GM18909 (cell line): ENCODE results near the gene PVALB.

Source experiments
- ATAC-seq: cut with Tn5 transposase; IDR thresholded peaks from one replicate; pipeline ENCODE4 v1.9.1; 2021; ENCODE audit warnings: mild to moderate bottlenecking; ENCODE audit not compliant: unreplicated experiment, poor library complexity

PVALB gene

DNA sequence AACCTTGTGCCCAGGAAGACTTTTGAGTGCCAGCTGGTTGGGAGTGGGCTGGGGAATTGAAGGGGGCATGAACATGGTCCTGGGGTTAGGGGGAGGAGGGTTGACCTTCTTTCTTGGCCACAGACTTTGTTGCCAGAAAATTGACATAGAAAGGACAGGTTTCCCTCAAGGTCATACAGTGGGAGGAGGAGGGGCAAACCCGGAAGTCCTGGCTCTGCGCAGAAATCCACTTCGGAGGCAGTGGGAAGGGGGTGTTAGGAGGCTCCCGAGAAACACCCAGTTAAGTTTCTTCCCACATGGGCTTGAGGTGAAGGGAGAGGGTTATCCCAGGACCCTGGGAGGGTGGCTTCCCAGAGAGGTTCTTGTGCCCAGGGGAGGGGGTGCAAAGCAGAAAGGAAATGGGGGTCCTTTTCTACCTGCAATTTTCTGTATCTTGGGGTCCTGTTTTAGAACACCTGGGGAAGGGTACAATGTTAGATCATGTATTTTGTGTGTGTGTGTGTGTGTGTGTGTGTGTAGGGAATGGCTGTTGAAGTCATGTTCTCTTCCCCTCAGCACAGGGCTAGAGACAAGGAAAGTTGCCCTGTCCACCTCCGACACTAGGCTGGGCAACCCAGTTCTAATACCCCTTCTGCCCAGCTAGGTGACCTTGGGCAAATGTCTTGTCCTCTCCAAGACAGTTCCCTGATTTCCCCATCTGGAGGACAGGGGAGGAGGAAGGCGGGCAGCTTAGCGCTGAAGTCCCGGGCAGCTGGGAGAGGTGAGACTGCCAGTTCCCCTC is 1.1 kb downstream of the PVALB start:
- no peak for ATAC-seq

DNA sequence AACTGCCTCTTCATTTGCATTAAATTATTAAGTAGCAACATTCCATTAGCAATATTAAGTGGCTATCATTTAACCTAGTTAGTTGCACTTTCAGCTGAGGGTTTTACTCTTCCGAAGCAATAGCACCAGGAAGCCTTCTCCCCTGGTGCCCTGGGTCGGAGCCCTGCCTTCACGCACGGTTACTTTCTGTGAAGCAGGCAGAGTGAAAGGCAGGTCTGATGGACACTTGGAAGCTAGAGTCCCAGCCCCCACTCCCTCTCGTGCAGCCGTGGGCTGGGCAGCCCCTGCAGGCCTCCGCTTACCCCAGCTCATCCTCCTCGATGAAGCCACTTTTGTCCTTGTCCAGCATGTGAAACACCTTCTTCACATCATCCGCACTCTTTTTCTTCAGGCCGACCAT is 2.0 kb downstream of the PVALB start:
- ATAC-seq = no peak

DNA sequence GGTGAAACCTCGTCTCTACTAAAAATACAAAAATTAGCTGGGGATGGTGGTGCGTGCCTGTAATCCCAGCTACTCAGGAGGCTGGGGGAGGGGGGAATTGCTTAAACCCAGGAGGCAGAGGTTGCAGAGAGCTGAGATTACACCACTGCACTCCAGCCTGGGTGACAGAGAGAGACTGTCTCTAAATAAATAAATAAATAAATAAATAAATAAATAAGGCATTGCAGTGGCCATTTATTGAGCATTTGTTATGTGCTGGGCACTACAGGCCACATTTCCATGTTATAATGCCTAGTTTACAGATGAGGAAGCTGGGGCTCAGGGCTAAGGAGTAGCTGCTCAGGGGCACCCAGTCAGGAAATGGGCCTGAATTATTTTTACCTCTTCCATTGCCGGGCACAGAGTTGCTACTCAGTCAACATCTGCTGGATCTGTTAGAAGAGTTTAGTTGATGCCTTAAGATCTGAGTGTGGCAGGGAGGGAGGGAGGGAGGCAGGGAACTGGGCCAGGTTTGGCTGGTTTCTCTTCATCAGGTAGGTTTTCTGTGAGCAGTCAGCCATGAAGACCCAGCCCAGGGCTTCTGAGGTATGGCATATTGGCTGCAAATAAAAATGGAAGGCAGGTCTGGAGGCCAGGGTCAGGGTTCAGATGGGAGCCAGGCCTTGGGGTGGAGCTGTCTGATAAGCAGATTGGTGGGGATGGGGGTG is 5.6 kb downstream of the PVALB start:
- no peak for ATAC-seq

DNA sequence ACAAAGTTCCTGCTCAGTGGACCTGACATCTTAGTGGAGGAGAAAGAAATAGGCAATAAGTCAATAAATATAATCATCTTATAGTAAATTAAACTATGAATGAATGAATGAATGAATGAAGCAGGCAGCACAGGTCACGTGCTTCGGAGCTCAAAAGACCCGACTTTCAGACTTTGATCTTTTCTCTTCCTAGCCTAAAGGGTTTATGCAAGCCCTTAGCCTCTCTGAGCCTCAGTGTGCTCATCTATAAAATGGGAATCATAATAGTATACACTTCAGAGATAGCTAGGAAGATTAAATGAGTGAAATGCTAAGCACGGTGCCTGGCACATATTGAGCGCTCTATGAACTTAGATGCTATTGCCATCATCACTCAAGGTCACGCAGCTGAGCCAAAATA is 7.5 kb downstream of the PVALB start:
- no peak for ATAC-seq

DNA sequence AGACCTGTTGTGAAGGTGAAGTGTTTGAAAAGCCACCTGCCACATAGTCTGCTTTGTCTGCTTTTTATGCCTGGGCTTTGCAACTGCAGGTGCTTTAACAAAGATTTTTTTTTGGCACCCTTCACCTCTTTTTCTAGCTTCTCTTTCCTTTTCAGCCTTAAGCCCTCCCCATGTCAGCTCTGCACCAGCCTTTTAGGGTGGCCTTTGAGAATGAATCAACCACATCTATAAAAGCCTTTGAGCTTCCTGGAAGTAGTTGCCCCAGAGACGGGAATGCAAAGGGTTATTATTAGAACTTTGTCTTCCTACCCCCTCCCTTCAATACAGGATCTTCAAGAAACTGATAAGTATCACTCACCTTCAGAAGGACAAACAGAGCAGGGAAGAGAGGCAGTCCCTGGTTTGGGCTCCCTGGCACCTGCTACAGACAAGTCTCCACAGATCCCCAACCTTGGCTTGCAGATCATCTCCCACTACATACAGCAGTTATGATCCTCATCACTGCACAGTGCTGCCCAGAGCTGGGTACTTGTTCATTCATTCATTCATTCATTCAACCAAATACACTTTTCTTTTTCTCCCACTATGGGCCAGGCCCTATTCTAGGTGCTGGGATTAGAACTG is 8.0 kb downstream of the PVALB start:
- no peak for ATAC-seq

DNA sequence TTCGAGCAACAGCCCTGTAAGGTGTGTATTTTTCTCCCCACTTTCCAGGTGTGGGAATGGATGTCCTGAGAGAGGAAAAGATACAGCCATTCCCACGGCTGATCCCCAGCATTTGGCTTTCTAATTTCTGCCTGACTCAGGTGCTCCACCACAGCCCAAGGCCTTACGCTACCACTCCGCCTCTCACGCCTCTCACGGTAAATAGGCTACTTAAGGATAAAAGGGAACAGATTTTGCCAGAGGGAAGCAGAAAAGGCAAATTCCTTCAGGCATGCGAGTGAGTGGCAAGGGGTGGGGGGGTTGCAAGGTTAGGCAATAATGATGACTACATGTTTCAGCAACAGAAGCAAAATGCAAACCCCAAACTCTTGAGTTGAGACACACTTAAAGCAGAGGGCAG is 9.2 kb downstream of the PVALB start:
- no peak for ATAC-seq

DNA sequence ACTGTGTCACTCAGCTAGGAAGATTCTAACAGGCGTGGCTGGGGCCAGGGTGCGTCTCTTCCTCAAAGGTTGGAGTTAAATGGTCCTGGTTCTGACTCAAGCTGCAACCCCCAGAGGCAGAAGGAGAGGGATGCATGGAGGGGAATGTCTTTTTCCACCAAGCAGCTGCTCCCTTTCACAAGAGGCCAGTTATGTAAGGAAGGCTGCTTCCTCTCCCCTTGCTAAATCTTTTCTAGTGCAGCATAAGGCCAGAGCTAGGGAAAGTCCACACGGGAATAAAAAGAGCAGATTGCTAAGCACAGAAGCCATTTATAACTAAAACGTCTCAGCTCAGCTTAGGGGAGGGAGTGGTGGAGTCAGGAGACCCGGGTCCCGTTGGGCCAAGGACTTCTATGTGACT is 10.0 kb downstream of the PVALB start:
- no peak for ATAC-seq

DNA sequence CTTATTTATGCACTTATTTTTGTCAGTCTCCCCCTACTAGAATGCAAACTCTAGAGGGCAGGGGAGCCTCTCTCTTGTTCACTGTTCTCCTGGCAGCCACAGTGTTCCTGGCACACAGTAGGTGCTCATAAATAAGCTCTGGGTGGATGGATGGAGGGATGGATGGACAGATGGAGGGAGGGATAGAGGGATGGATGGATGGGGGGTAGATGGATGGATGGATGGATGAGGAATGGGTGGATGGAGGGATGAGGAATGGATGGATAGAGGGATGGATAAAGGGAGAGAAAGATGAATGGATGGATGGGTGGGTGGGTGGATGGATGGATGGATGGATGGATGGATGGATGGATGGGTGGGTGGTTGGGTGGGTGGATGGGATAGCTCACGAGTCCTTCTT is 13.5 kb downstream of the PVALB start:
- ATAC-seq = no peak

DNA sequence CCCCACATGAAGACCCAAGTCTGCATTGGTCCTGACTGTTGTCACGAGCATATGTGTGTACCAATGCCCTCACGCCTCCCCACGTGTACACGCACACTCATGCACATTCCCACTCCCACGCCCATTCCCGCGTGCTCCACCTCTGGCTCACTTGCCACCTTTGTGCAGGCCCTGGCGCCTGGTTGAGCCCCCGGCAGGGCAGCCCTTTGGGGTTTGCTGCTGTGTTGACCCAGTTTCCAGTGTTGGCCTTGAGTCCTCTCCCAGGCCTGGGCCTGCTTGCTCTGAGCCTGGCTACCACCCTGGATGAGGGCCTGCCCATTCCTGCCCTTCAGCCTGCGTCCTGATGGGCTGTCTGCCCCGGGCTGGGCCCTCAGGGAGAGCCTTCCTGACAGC is 18.2 kb downstream of the PVALB start:
- ATAC-seq = no peak

DNA sequence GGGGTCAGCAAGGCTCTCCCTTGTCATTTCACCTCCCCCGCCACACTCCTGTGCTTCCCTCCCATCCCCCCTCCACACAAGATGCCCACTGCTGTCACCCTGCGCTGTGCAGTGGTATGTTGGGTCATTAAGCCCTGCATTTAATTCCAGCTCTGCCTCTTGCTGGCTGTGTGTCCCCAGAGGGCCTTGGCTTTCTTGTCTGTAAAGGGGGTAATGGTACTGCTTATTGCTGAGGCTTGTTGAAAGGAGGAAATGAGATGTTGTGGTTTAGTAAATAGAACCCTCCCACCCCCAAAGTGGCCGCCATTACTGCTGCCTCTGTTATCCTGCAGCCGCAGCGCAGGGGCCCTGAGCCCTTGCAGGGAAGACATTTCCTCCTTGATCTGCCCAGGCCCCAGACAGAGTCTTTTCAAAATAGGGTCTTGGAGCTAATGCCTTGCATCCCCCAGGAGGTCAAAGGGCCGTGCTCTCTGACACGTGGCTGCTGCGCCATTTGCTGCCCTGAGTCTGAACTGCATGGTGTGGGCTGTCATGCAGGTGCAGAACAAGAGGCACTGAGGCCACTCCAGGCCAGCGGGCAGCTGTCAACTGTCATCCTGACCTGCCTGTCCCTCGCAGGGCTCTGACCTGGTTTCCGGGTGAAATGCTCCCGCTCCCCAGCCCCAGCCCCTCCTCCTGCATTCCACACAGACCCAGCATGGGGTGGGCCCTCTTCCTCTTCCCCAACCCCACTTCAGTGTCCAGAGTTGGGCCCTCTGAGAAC is 18.7 kb downstream of the PVALB start:
- no peak for ATAC-seq

DNA sequence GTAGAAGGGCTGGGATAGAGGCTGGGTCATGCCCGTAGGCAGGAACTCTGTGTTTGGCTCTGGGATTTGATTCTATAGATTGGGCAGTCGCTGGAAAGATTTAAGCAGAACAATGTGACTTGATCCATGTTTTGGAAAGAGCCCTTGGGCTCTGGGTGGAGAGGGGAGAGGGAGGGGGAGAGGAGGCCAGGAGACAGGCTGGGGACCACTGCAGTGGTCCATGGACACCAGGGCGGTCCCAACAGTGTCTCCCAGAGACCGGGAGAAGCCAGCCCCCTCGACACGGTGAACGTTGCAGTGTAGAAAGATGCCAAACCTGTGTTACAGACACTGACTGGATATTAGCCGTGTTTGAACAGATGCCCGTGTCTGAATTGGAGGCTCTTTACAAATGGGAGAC is 19.5 kb downstream of the PVALB start:
- no peak for ATAC-seq

DNA sequence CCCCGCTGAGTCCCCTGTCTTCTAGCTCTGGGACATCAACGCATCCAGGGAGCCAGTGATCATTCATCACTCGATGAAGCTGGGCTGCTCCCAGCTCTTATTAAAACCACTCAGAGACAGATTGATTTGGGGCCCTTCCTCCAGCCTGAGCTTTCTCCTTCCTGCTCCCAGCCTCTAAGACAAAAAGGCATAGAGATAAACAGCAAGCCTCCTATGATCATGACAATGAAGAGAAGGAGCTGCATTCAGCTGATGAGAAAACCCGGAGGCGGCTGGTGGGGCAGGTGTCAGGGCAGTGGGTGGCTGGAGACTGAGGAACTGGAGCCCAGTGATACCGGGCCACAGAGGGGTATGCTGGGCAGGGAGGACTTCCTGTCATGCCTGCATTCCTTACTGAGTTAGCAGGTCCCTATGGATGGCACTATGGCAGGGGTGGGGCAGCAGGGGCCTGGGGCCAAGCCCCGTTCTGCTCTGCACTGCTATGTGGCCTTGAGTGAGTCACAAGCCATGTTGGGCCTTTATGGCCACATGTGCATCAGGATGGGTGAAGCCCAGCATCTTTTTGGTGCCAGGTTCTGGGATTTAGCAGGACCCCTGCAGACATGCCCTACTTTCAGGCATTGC is 20.2 kb downstream of the PVALB start:
- no peak for ATAC-seq

DNA sequence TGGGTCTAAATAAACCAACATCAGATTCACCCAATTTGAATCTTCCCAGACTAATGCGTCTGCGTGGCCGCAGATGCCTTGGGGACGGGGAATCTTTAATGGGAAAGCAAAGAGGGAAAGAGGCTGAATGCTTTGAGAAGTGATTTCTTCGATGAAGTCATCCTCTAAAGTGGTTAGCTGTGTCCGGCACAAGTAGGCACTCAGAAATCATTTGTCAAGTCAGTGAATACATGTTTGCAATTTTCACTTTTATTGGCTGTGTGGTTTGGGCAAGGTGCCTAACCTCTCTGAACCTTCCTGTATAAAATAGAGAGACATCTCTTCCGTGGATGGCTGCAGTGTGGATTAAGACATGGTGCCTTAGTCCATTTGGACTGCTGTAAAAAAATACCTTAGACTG is 21.2 kb downstream of the PVALB start:
- ATAC-seq = no peak

DNA sequence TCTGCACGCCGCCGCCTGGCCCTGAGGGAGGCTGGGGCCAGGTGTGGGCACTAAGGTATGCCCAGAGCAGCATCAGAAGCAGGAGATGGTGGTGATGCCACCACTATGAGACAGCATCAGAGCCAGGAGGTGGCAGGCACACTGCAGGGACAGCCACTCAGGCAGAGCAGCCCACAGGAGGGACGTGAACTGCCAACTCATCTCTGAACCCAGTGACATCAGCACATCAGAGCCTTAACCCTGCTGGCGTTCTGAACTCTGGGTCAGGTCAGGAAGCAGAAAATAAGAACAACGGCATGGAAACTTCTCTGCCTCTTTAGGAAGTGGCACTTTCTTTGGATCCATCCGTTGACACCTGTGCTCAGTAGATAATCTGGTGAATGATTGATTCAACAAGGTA is 26.2 kb downstream of the PVALB start:
- no peak for ATAC-seq

DNA sequence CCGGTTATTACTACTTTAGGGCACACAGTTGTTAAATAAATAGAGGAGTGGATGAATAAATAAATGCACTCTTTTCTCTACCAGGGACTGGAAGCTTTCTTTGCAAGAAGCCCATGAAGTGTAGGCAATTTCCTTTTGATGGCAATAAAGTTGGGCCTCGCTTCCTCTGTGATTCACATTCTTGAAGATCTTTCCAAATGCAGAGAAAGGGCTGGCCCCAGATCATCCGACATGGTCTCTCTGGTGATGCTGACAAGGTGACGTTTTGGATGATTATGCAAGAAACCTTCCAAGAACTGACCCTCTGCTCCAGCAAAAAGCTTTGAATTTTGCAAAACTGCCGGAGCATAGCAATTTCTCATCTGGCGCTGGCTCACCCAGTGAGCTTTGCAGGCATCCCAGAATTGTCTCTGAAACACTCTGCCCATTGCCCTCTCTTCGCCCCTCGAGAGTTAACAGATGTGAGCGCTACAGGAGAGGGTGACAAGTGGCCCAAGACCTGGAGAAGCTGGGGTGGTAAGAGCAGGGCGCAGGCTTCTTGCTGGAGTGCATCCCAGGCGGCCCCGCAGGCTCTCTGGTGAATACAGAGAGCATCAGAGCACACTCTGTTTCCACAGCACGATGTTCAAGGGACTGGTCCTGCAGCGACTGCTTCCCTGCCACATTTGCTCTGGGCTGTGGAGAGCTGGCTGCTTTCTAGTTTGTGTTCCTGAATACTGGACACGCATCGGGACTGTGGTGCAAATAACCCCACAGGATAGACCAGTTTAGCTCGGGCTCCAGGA is 29.4 kb downstream of the PVALB start:
- no peak for ATAC-seq

DNA sequence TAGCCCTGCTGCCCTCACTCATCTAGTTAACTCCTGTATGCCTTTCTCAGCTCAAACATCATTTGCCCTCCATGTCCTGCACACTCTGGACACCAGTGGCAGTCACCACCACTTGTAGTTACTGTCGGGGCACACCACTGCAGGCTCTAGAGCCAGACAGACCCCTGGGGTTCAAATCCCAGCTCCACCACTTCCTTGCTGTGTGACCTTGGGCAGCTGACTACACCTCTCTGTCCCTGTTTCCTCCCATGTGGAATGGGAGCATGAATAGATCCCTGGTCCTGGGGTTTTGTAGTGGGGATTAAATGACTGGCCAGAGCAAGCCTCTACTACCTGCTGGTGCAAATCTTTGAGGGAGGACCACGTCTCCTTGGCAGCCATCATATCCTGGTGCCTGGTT is 33.1 kb downstream of the PVALB start:
- ATAC-seq = no peak

DNA sequence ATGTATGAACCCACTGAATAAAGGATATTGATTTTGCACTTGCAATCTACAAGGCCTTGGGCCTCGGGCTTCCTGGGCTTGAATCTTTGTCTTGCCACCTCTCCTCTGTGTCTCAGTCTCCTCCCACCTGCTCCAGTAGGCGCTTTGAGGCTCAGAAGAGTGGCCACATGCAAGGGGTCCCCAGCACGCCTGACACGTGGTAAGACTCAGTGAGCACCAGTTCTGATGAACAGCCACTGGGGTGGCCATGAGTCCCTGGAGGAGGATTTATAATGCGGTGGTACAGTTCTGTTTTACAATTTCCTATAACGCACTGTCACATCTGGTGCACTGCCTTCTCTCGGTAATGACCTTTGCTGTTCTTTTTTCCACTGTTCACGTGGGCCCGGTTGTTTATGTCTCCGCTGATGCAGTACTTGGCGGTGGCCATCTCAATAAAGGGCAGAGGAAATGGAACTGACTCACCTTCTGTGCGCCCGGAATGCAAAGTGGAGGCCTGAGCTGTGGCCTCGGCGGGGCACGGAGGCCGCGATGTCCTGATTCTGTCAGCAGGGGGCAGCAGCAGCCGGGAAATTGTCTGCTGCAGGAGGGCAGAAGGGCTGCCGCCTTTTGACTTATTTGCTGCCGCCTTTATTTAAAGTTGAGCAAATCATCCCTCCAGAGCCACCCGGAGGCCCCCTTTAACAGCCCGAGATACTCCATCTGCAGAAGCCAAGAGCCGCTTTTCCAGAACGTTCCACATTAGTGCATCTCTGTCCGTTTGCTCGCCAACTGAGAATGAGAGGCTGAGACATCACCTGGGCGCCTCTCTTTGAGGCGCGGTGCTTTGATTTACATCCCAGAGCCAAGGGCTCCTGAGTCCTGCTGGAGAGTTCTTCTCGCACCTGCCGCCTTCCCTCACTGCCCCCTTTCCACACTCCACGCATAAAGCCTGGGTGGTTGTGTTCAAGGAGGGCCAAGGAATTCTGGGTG is 34.9 kb downstream of the PVALB start:
- ATAC-seq = peak; percentile 68

DNA sequence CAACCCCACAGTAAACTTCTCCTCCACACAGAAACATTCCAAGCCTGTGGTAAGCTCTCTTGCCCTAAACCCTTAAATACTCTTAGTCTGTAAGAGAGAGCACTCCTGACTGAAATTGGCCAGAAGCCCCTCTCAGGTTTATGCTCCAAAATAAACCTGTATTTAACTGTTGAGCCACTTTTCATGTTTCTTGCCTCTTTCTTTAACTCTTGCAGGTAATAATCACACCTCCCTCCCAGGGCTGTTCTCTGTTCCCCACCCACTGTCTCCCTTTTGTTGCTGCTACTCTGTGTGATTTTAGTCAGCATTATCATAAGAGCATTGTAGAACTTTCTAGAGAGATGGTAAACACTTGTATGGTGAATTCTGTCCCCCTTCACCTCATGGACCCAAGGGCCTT is 38.8 kb downstream of the PVALB start:
- ATAC-seq = no peak

DNA sequence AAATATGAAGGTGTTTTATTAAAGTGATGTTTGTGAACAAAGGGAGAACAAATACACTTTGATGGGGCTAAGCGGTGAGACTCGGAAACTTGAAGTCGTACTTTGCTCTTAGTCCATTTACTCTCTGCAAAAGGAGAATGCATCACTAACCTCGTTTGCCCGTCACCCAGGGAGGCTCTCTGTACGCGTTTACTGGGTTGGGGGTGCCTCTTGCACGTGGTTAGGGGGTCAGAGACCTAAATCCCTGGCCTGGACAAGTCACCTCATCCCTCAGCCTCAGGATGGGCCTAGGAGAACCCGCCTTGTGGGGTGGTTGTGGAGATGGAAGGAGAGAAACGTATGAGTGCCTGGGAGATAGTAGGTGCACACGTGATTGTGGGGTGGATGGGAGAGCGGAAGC is 40.1 kb downstream of the PVALB start:
- no peak for ATAC-seq
